Ectodermal cell (in vitro differentiated cells): Measurements from ENCODE around the gene ZMYND19. TPM values are rescaled to one million over a fixed set of nuclear protein-coding genes. Genes with fewer than 3 reads are reported as not detected.
A peak's percentile ranks its signal among the peaks of the same experiment; 100 is the strongest.
"Not testable (repeated sequence)": the region's sequence is repeated elsewhere in the genome, so short reads cannot be mapped to it uniquely, and the experiment has no call there.

Experiments
- H3K27ac ChIP-seq: 2 replicates; pipeline ENCODE4 v1.7.0; 2013; ENCODE audit warnings: mild to moderate bottlenecking, low read depth, low read length; ENCODE audit not compliant: insufficient read depth, poor library complexity, severe bottlenecking
- H3K27me3 ChIP-seq: 2 replicates; pipeline ENCODE4 v1.7.0; 2013; ENCODE audit warnings: mild to moderate bottlenecking, low read length; ENCODE audit not compliant: insufficient read depth, control insufficient read depth, poor library complexity, severe bottlenecking
- H3K36me3 ChIP-seq: one replicate; pipeline ENCODE4 v1.7.0; 2013; ENCODE audit warnings: low read length; ENCODE audit not compliant: control insufficient read depth, insufficient read depth
- H3K4me1 ChIP-seq: one replicate; pipeline ENCODE4 v1.7.0; 2013; ENCODE audit warnings: low read length; ENCODE audit not compliant: control insufficient read depth, insufficient read depth
- H3K4me3 ChIP-seq: 2 replicates; pipeline ENCODE4 v1.7.0; 2013; ENCODE audit warnings: low read depth, low read length, control low read depth; ENCODE audit not compliant: insufficient read depth
- H3K9me3 ChIP-seq: 2 replicates; pipeline ENCODE4 v1.7.0; 2013; ENCODE audit warnings: mild to moderate bottlenecking, low read length, moderate library complexity; ENCODE audit not compliant: control insufficient read depth
- WGBS, 2 experiments: methylation state at CpG; one replicate each; pipeline ENCODE4 v1.1.7; 2013; ENCODE audit warnings: missing lambda C conversion rate in 2 of 2; 5-methylcytosine and 5-hydroxymethylcytosine counted together
- polyA plus RNA-seq, 4 experiments: library from polyadenylated mRNA; stranded (reverse); fragments of 50-300 nt; gene quantifications; one replicate each; pipeline ENCODE4 v1.2.3, GENCODE V29; 2013

ZMYND19 gene
- 44.6 TPM for polyA plus RNA-seq (2013, experiment 1 of 4)
- polyA plus RNA-seq (2013, experiment 2 of 4): 40.6 TPM
- polyA plus RNA-seq (2013, experiment 3 of 4): 39.0 TPM
- 39.9 TPM for polyA plus RNA-seq (2013, experiment 4 of 4)

DNA sequence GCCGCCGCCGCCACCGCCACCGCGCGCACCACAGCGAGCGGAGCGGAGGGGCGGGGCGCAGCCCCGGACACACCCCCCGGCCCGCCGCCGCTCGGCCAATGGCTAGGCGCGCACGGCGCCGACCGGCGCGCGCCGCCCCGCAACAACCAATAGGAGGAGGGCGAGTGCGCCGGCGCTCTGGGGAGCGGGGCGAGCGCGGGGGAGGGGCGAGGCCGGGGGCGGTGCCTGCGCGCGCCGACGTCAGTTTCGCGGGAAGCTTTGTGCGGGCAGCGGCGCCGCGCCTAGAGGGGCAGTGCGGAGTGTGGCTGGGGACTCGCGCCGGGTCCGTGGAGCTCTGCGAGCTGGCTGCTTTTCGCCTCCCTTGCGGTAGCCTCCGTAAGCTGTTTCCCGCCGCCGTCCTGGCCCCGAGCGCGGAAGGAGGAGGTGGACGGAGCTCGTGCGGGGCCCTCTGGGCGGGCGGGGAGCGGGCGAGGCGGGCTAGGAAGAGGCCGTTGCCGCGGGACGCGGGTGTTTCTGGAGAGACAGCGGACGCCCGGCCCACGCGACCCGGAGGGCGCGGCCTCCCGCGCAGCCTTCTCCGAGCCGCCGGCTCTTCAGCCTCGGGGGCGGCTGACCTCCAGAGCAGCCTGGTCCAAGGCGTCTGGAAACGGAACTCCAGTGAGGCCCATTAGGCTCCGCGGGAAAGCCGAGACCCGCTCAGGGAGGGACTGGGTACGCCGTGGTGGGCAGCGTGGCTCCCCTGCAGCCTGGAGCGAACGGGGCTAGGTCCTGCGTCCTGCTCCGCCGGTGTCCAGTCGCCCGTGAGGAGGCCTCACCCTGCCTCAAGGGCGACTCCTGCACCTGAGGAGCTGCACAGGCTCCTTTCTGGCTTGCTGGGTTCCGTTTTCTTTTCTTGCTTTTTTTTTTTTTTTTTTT lies at the start of gene ZMYND19:
Gene ZMYND19 (minus strand): TSS at position 44 of the 915 bp plus-strand sequence. CDS start 249 bp downstream, outside the sequence.
- peak within 1 kb of the TSS; percentile 26 for H3K27ac ChIP-seq

GRCh38 chr9:137639303-137640051 lies 49.2 kb upstream of the ZMYND19 start:
- no peaks in the 10 kb centered on the region for H3K36me3 ChIP-seq
- H3K27me3 ChIP-seq: no peaks in the 10 kb centered on the region
- 94% methylated on average over 10 to 12 of the region's 12 CpGs for WGBS, 2 experiments
- no peak overlapping the region for H3K27ac ChIP-seq
- H3K4me1 ChIP-seq: no peaks in the 10 kb centered on the region
- H3K4me3 ChIP-seq: no peak overlapping the region
- no peaks in the 10 kb centered on the region for H3K9me3 ChIP-seq

More for the DNA sequence above, at the start of gene ZMYND19:
- H3K9me3 ChIP-seq: no peaks in the 10 kb centered on the region
- peaks cover 9% of the 10 kb centered on the region for H3K4me1 ChIP-seq
- 1% methylated on average over 113 of the region's 113 CpGs for WGBS, 2 experiments
- H3K4me3 ChIP-seq: peak within 1 kb of the TSS; percentile 78
- peaks cover 23% of the 10 kb centered on the region for H3K36me3 ChIP-seq
- no peaks in the 10 kb centered on the region for H3K27me3 ChIP-seq

DNA sequence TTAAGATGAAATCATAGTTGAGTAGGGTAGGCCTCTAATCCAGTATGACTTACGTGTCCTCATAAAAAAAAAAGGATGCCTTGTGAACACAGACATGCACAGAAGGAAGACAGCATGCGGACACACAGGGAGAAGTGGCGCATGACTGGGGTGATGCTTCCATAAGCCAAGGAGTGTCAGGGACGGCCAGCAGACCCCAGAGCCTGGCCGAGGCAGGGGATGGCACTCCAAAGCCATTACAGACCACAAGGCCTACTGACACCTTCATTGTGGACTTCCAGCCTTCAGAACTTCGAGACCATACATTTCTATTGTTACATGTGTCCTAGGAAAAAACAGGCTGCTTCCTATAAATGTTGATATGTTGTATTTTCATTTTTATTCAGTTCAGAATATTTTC lies 48.4 kb upstream of the ZMYND19 start:
- no peaks in the 10 kb centered on the region for H3K27me3 ChIP-seq
- no peak overlapping the region for H3K4me3 ChIP-seq
- WGBS, 2 experiments: 94 to 97% methylated on average over 6 of the region's 6 CpGs
- H3K27ac ChIP-seq: no peak overlapping the region
- no peaks in the 10 kb centered on the region for H3K9me3 ChIP-seq
- no peaks in the 10 kb centered on the region for H3K4me1 ChIP-seq
- no peaks in the 10 kb centered on the region for H3K36me3 ChIP-seq

GRCh38 chr9:137634016-137634415 lies 43.7 kb upstream of the ZMYND19 start:
- Histone ChIP-seq H3K4me1 (no peaks in the 10 kb centered on the region), H3K36me3 (no peaks in the 10 kb centered on the region), H3K27me3 (no peaks in the 10 kb centered on the region), H3K27ac (no peak overlapping the region), H3K9me3 (no peaks in the 10 kb centered on the region), H3K4me3 (no peak overlapping the region)
- 92 to 93% methylated on average over 5 of the region's 5 CpGs for WGBS, 2 experiments

DNA sequence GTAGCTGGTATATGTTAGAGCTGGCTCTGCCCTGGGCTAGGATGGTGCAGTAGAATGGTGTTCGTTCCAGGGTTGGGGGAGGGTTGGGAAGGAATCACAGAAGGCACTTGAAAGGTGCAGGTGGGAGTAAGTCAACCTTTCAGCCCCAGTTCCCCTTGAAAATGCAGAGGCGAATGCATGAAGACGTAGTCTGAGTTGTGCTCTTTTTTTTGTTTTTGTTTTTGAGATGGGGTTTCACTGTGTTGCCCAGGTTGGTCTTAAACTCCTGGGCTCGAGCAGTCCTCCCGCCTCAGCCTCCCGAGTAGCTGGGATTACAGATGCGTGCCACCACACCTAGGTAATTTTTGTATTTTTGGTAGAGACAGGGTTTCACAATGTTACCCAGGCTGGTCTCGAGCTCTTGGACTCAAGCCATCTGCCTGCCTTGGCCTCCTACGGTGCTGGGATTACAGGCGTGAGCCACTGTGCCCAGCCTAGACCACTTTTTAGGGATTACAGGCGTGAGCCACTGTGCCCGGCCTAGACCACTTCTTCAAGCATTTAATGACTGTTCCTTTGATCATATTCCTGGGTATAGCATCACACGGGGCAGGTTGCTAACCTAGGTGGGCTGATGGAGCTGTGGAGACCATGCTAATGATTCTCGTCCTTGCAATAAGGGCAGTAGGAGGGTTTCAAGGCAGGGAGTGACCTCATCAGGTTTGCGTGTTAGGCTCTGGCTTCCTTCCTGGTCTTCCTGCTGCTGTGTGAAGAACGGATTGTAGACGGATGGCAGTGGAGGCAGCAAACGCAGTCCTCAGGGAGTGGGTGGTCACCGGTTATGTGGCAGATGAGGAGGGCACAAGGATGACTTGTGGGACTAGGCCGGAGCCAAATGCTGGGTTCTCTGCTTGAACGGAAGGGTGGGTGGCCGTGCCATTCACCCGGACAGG lies 42.2 kb upstream of the ZMYND19 start:
- no peak overlapping the region for H3K27ac ChIP-seq
- 92 to 93% methylated on average over 23 of the region's 23 CpGs for WGBS, 2 experiments

DNA sequence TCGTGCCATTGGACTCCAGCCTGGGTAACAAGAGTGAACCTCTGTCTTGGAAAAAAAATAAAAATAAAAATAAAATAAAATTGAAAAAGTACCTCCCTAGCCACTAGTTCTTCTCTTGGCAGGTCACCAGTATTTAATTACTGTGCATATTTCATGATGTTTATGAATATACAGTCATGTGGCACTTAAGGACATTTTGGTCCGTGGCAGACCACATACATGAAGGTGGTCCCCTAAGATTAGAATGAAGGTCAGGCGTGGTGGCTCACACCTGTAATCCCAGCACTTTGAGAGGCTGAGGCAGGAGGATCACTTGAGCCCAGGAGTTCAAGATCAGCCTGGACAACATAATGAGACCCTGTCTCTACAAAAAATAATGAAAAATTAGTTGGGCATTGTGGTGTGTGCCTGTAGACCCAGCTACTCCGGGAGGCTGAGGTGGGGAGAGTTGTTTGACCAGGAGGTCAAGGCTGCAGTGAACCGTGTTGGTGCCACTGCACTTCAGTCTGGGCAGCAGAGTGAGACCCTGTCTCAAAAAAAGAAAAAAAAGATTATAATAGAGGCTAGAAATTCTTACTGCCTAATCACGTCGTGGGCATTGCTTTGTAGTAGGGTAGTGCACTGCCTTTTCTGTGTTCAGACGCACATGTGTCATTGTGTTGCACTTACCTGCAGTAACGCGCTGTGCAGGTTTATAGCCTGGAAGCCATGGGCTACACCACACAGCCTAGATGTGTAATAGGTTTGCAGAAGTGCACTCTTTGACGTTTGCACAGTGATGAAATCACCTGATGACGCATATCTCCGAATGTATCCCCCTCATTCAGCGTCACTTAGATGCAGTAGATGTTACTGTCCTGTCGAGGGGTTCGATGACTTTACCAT lies 41.3 kb upstream of the ZMYND19 start:
- Histone ChIP-seq H3K27me3 (no peaks in the 10 kb centered on the region), H3K4me3 (no peak overlapping the region), H3K9me3 (no peaks in the 10 kb centered on the region), H3K36me3 (no peaks in the 10 kb centered on the region), H3K4me1 (no peaks in the 10 kb centered on the region), H3K27ac (no peak overlapping the region)
- WGBS, 2 experiments: 94 to 95% methylated on average over 16 of the region's 16 CpGs

More for the DNA sequence above, 42.2 kb upstream of the ZMYND19 start:
- no peak overlapping the region for H3K4me3 ChIP-seq
- H3K9me3 ChIP-seq: no peaks in the 10 kb centered on the region
- H3K4me1 ChIP-seq: no peaks in the 10 kb centered on the region
- no peaks in the 10 kb centered on the region for H3K36me3 ChIP-seq
- no peaks in the 10 kb centered on the region for H3K27me3 ChIP-seq

GRCh38 chr9:137630679-137631078 lies 40.4 kb upstream of the ZMYND19 start:
- H3K27ac ChIP-seq: no peak overlapping the region
- H3K4me3 ChIP-seq: no peak overlapping the region
- no peaks in the 10 kb centered on the region for H3K36me3 ChIP-seq
- WGBS, 2 experiments: 87% methylated on average over 4 of the region's 4 CpGs
- no peaks in the 10 kb centered on the region for H3K4me1 ChIP-seq
- H3K27me3 ChIP-seq: no peaks in the 10 kb centered on the region
- no peaks in the 10 kb centered on the region for H3K9me3 ChIP-seq

GRCh38 chr9:137630126-137630525 lies 39.8 kb upstream of the ZMYND19 start:
- Histone ChIP-seq H3K36me3 (no peaks in the 10 kb centered on the region), H3K9me3 (no peaks in the 10 kb centered on the region), H3K4me3 (no peak overlapping the region), H3K27me3 (no peaks in the 10 kb centered on the region), H3K27ac (no peak overlapping the region), H3K4me1 (no peaks in the 10 kb centered on the region)
- 89% methylated on average over 1 of the region's 1 CpG for WGBS, 2 experiments

DNA sequence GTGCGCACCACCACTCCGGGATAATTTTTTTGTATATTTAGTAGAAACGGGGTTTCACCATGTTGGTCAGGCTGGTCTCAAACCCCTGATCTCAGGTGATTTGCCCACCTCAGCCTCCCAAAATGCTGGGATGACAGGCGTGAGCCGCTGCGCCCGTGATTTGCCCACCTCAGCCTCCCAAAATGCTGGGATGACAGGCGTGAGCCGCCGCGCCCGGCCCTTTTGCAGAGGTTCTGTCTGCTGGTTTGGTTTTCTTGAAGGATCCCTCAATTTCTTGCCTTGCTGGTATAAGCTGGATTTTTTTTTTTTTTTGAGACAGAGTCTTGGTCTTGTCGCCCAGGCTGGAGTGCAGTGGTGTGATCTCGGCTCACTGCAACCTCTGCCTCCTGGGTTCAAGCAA lies 37.1 kb upstream of the ZMYND19 start:
- not testable (repeated sequence) for H3K27me3 ChIP-seq, H3K27ac ChIP-seq, H3K9me3 ChIP-seq, H3K4me1 ChIP-seq, H3K36me3 ChIP-seq, H3K4me3 ChIP-seq
- 96% methylated on average over 12 to 14 of the region's 14 CpGs for WGBS, 2 experiments
